Parathyroid adenoma (tissue), 2 donors: ENCODE measurements around the gene NCEH1.

Experiments
- H2AFZ ChIP-seq: fragments of 300-600 bp; sonication (generic); one replicate; pipeline ENCODE4 v1.7.0; 2017; ENCODE audit warnings: antibody characterized with exemption, mild to moderate bottlenecking
- H3K27ac ChIP-seq: fragments of 300-600 bp; sonication (generic); one replicate; pipeline ENCODE4 v1.7.0; 2017
- H3K27me3 ChIP-seq: fragments of 300-600 bp; sonication (generic); one replicate; pipeline ENCODE4 v1.7.0; 2017; ENCODE audit warnings: low read length; ENCODE audit not compliant: control insufficient read depth, insufficient read depth
- H3K36me3 ChIP-seq: fragments of 300-600 bp; sonication (generic); one replicate; pipeline ENCODE4 v1.7.0; 2017; ENCODE audit warnings: low read length; ENCODE audit not compliant: control insufficient read depth, insufficient read depth
- H3K4me1 ChIP-seq: fragments of 300-600 bp; sonication (generic); one replicate; pipeline ENCODE4 v1.7.0; 2017; ENCODE audit warnings: control low read depth
- H3K4me2 ChIP-seq: fragments of 300-600 bp; sonication (generic); one replicate; pipeline ENCODE4 v1.7.0; 2017; ENCODE audit warnings: low read length
- H3K4me3 ChIP-seq: fragments of 300-600 bp; sonication (generic); one replicate; pipeline ENCODE4 v1.7.0; 2017; ENCODE audit warnings: low read depth, low read length
- H3K79me2 ChIP-seq: fragments of 300-600 bp; sonication (generic); one replicate; pipeline ENCODE4 v1.7.0; 2017; ENCODE audit warnings: control low read depth
- H3K9ac ChIP-seq: fragments of 300-600 bp; sonication (generic); one replicate; pipeline ENCODE4 v1.7.0; 2017; ENCODE audit warnings: mild to moderate bottlenecking
- H3K9me3 ChIP-seq: fragments of 300-600 bp; sonication (generic); one replicate; pipeline ENCODE4 v1.7.0; 2017; ENCODE audit warnings: low read length; ENCODE audit not compliant: control insufficient read depth
- CTCF ChIP-seq: fragments of 300-600 bp; sonication (generic); IDR thresholded peaks from one replicate; pipeline ENCODE4 v1.7.0; 2017; ENCODE audit warnings: antibody characterized with exemption, mild to moderate bottlenecking
- donor health status: primary hyperparathyroidism.

NCEH1 gene

GRCh38 chr3:172591876-172592771 is 118.7 kb downstream of the NCEH1 start:
- no peaks in the 10 kb centered on the region for H3K9me3 ChIP-seq
- H3K27ac ChIP-seq: no peak overlapping the region
- TF ChIP-seq CTCF: no peak
- peaks cover 16% of the 10 kb centered on the region for H3K4me1 ChIP-seq
- no peak overlapping the region for H3K4me2 ChIP-seq
- H3K9ac ChIP-seq: no peak overlapping the region
- H3K36me3 ChIP-seq: no peaks in the 10 kb centered on the region
- no peaks in the 10 kb centered on the region for H3K79me2 ChIP-seq
- no peak overlapping the region for H2AFZ ChIP-seq
- H3K27me3 ChIP-seq: no peaks in the 10 kb centered on the region
- H3K4me3 ChIP-seq: no peak overlapping the region

GRCh38 chr3:172591125-172591605 is 119.7 kb downstream of the NCEH1 start:
- no peak overlapping the region for H3K4me2 ChIP-seq
- no peaks in the 10 kb centered on the region for H3K79me2 ChIP-seq
- no peak overlapping the region for H3K4me3 ChIP-seq
- no peaks in the 10 kb centered on the region for H3K9me3 ChIP-seq
- no peak for TF ChIP-seq CTCF
- H3K9ac ChIP-seq: no peak overlapping the region
- H3K36me3 ChIP-seq: no peaks in the 10 kb centered on the region
- no peaks in the 10 kb centered on the region for H3K27me3 ChIP-seq
- H2AFZ ChIP-seq: peak overlapping the region; percentile 19
- peaks cover 17% of the 10 kb centered on the region for H3K4me1 ChIP-seq
- peak overlapping the region; percentile 39 for H3K27ac ChIP-seq

- Histone ChIP-seq H2AFZ (peak overlapping the region; percentile 3), H3K27ac (peak overlapping the region; percentile 84), H3K4me2 (peak overlapping the region; percentile 87), H3K9ac (no peak overlapping the region), H3K4me3 (peak overlapping the region; percentile 51), H3K36me3 (no peaks in the 10 kb centered on the region), H3K4me1 (peaks cover 22% of the 10 kb centered on the region), H3K27me3 (no peaks in the 10 kb centered on the region), H3K9me3 (no peaks in the 10 kb centered on the region), H3K79me2 (no peaks in the 10 kb centered on the region)
- TF ChIP-seq CTCF: no peak
Observed at GRCh38 chr3:172586436-172586835, 124.4 kb downstream of the NCEH1 start.

- Histone ChIP-seq H3K27me3 (no peaks in the 10 kb centered on the region), H3K9ac (no peak overlapping the region), H3K4me1 (peaks cover 22% of the 10 kb centered on the region), H3K27ac (peak overlapping the region; percentile 84), H3K4me2 (peak overlapping the region; percentile 87), H3K9me3 (no peaks in the 10 kb centered on the region), H3K79me2 (no peaks in the 10 kb centered on the region), H2AFZ (peak overlapping the region; percentile 3), H3K4me3 (peak overlapping the region; percentile 51), H3K36me3 (no peaks in the 10 kb centered on the region)
- no peak for TF ChIP-seq CTCF
Observed at GRCh38 chr3:172585954-172586353, 124.9 kb downstream of the NCEH1 start.

- Histone ChIP-seq H3K9ac (no peak overlapping the region), H3K4me2 (no peak overlapping the region), H3K79me2 (no peaks in the 10 kb centered on the region), H2AFZ (no peak overlapping the region), H3K9me3 (no peaks in the 10 kb centered on the region), H3K36me3 (no peaks in the 10 kb centered on the region), H3K4me3 (no peak overlapping the region), H3K4me1 (peaks cover 24% of the 10 kb centered on the region), H3K27ac (no peak overlapping the region), H3K27me3 (no peaks in the 10 kb centered on the region)
- no peak for TF ChIP-seq CTCF
Observed at GRCh38 chr3:172582712-172583111, 128.2 kb downstream of the NCEH1 start.
